ENCODE measurements around the gene HSPA1A. TPM values are rescaled to one million over a fixed set of nuclear protein-coding genes. Genes with fewer than 3 reads are reported as not detected.

Gene HSPA1A
- total RNA-seq, 1 experiment from 2014 or later = 51.2 TPM

GRCh38 chr6:31771992-31772358 is 43.4 kb upstream of the HSPA1A start:
- Histone ChIP-seq H3K27me3 (ENCODE audit: insufficient read depth, low read length) (no peaks in the 10 kb centered on the region), H3K27ac (ENCODE audit: insufficient read length, low read depth, low read length) (no peak overlapping the region), H2AFZ (ENCODE audit: low read length) (no peak overlapping the region), H3K9me3 (ENCODE audit: control insufficient read depth, low read depth, low read length) (no peaks in the 10 kb centered on the region), H2AK5ac (ENCODE audit: insufficient read length, low read length) (no peak overlapping the region), H3K14ac (ENCODE audit: insufficient read depth, low read length) (no peak overlapping the region), H3K79me2 (ENCODE audit: insufficient read depth, low read length) (no peaks in the 10 kb centered on the region), H3K4me2 (ENCODE audit: insufficient read depth, insufficient read length, low read length) (no peak overlapping the region), H3K18ac (ENCODE audit: insufficient read length, low read depth, low read length) (no peak overlapping the region), H4K91ac (ENCODE audit: insufficient read length, low read depth, low read length) (no peak overlapping the region), H3K4me1 (ENCODE audit: insufficient read depth, low read length) (no peaks in the 10 kb centered on the region), H2BK12ac (ENCODE audit: insufficient read length, low read depth, low read length) (no peak overlapping the region), H3K9ac (ENCODE audit: extremely low read depth, insufficient read length, low read length) (no peak overlapping the region), H3K4ac (ENCODE audit: low read depth, low read length) (no peak overlapping the region), H2BK120ac (ENCODE audit: low read depth, low read length, poor library complexity, severe bottlenecking) (no peak overlapping the region), H3K79me1 (ENCODE audit: insufficient read depth, low read depth, low read length, poor library complexity, severe bottlenecking) (no peaks in the 10 kb centered on the region), H4K8ac (replicated peaks; ENCODE audit: insufficient read length, low read depth, low read length) (no peak overlapping the region), H2BK5ac (ENCODE audit: insufficient read length, low read length) (no peak overlapping the region), H4K5ac (ENCODE audit: insufficient read length, low read depth, low read length) (no peak overlapping the region), H3T11ph (ENCODE audit: low read length) (no peak overlapping the region), H2BK20ac (ENCODE audit: low read depth, low read length, poor library complexity, severe bottlenecking) (no peak overlapping the region), H4K20me1 (ENCODE audit: control insufficient read depth, insufficient read depth, insufficient read length) (no peaks in the 10 kb centered on the region), H3K23ac (ENCODE audit: insufficient read length, low read depth, low read length) (no peak overlapping the region), H3K56ac (ENCODE audit: insufficient read length, low read depth, low read length) (no peak overlapping the region), H2BK15ac (ENCODE audit: low read depth, low read length) (no peak overlapping the region), H3K23me2 (ENCODE audit: insufficient read length, low read depth, low read length, poor library complexity, severe bottlenecking) (no peaks in the 10 kb centered on the region)
- Mint-ChIP-seq H3K27ac (peak overlapping the region in 1 of 3 experiments; percentile 59; a peak in 1 of 7 replicates), H3K4me3 (no peak overlapping the region), H3K9me3 (no peaks in the 10 kb centered on the region), H3K4me1 (peaks cover 6 to 7% of the 10 kb centered on the region in 2 experiments; a peak in 3 of 4 replicates), H3K27me3 (ENCODE audit: low read depth) (no peaks in the 10 kb centered on the region; the same call in 1 of the 2 replicates), H3K36me3 (ENCODE audit: insufficient read depth in 1 of 3, low read depth in 3 of 3) (no peaks in the 10 kb centered on the region)
- no peak for TF ChIP-seq CTCF (conservative IDR thresholded peaks at IDR 0.05)
- no CpG with 5 or more reads among the region's 4 CpGs for WGBS (ENCODE audit: extremely low coverage, insufficient read length, low lambda C conversion rate)
- DNase-seq = no peak
